ENCODE data around the gene SH3PXD2A.
"Not testable (repeated sequence)": the region's sequence is repeated elsewhere in the genome, so short reads cannot be mapped to it uniquely, and the experiment has no call there.

SH3PXD2A gene

GRCh38 chr10:103784723-103785418 lies 70.5 kb downstream of the SH3PXD2A start:
- DNase-seq: no peak

- no peak for DNase-seq
Observed at GRCh38 chr10:103784089-103784488, 71.3 kb downstream of the SH3PXD2A start.

GRCh38 chr10:103783681-103784080 lies 71.7 kb downstream of the SH3PXD2A start:
- DNase-seq: no peak

GRCh38 chr10:103781329-103782061 lies 73.9 kb downstream of the SH3PXD2A start:
- no peak for DNase-seq

- no peak for DNase-seq
Observed at GRCh38 chr10:103780242-103781149, 74.9 kb downstream of the SH3PXD2A start.

GRCh38 chr10:103778358-103779139 lies 76.8 kb downstream of the SH3PXD2A start:
- DNase-seq: no peak

- no peak for DNase-seq
Observed at GRCh38 chr10:103776878-103777591, 78.3 kb downstream of the SH3PXD2A start.

GRCh38 chr10:103775776-103776175 lies 79.6 kb downstream of the SH3PXD2A start:
- DNase-seq: no peak

- DNase-seq: not testable (repeated sequence)
Observed at GRCh38 chr10:103772846-103773245, 82.5 kb downstream of the SH3PXD2A start.

GRCh38 chr10:103772096-103772845 lies 83.1 kb downstream of the SH3PXD2A start:
- DNase-seq: no peak

- DNase-seq: no peak
Observed at GRCh38 chr10:103770139-103770538, 85.2 kb downstream of the SH3PXD2A start.

- no peak for DNase-seq
Observed at GRCh38 chr10:103769176-103769575, 86.2 kb downstream of the SH3PXD2A start.

GRCh38 chr10:103768345-103768744 lies 87.0 kb downstream of the SH3PXD2A start:
- DNase-seq: no peak

GRCh38 chr10:103767756-103768155 lies 87.6 kb downstream of the SH3PXD2A start:
- DNase-seq: no peak

- no peak for DNase-seq
Observed at GRCh38 chr10:103766751-103767505, 88.4 kb downstream of the SH3PXD2A start.

- no peak for DNase-seq
Observed at GRCh38 chr10:103765981-103766380, 89.4 kb downstream of the SH3PXD2A start.

GRCh38 chr10:103765168-103765567 lies 90.2 kb downstream of the SH3PXD2A start:
- DNase-seq: no peak

GRCh38 chr10:103764296-103765088 lies 90.9 kb downstream of the SH3PXD2A start:
- DNase-seq: no peak

Data from NCI-H1048 (cell line).